SU-DHL-6 (cell line): ENCODE results near the gene CEBPG.

Experiments
- CTCF ChIP-seq: fragments of 200-600 bp; sonication (generic); IDR thresholded peaks from one replicate; pipeline ENCODE4 v1.5.1; 2017; ENCODE audit warnings: antibody characterized with exemption, mild to moderate bottlenecking, low read length, moderate library complexity; ENCODE audit not compliant: insufficient read depth, poor library complexity, severe bottlenecking
- EZH2phosphoT487 ChIP-seq: fragments of 200-600 bp; sonication (generic), shearing (Covaris generic); conservative IDR thresholded peaks from 2 replicates; pipeline ENCODE4 v1.6.1; 2018; ENCODE audit warnings: mild to moderate bottlenecking, antibody characterized with exemption, low read length, moderate library complexity, mixed read lengths

DNA sequence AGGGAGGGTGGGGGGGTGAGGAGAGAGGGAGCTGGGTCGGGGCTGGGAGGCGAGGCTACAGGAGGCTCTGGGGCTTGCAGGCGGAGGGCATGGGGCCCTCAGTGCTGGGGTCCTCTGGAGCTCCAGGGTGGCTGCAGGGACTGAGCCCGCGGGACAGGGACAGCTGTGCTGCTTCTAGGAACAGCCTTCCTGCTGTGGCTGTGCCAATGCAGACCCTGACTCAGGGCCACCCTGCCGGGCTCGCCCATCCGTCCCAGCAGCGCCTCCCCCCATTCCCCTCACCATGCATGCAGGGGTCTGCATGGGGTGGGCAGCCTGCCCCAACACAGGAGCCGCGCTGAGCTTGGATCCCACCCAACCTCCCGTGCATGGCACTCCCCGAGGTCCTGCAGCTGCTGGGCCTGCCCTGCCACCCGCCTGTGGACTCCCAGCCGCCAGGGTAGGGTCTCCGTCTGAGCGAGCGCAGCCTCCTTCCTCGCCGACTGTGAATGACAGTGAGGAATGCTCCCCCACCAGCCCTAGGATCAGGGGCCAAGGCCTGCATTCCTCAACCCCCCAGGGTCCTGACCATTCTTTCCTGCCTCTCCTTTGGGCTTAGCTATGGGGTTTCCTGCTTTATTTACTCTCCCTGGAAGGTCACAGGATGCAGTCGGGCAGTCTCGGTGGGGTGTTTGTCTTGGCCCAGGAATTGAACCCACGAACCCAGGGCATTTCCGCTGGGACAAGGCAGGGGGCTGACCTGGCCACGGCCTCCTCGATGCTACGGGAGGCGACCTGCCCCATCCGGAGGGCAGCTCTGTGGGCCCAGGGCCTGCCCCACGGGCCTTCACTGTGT, 23.4 kb downstream of the CEBPG start:
- TF ChIP-seq CTCF (no peak), EZH2phosphoT487 (no peak)
